Ovary (tissue), 3 donors: Measurements from ENCODE around the gene GRXCR1.

ENCODE experiments used
- POLR2A ChIP-seq: fragments of 450-650 bp; IDR thresholded peaks from one replicate; pipeline ENCODE4 v1.6.1; 2017; ENCODE audit warnings: antibody characterized with exemption, mild to moderate bottlenecking, moderate library complexity
- TF ChIP-seq, protein P1 (sequence below), 3 donors: fragments of 450-650 bp in 2 of 3; fragments of 200-600 bp in 1 of 3; IDR thresholded peaks; one replicate each; pipeline versions ENCODE4 v1.5.1 to v1.8.0; 2016 to 2022; ENCODE audit warnings: antibody characterized with exemption in 3 of 3, mild to moderate bottlenecking in 1 of 3
- donor health status: DM: no; HTN: no; CAD: no.

DNA sequence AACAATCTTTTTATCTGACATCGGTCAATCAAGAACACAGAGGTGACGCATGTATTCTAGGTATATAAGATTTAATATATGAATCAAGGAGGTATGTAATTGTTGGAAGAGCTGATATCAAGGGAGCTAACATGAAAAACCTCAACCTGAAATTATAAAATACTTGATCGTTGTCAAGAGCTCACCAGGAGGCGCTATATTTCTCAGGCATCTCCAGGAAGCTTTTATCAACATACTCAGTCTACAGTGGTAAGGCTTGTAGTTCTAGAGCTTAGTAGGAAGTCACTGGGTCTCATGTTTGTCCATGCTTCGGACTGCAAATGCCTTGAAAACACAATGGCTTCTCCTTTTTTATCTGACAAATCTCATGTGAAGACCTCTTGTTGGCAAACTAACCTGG is 156.1 kb downstream of the GRXCR1 start:
- TF ChIP-seq, protein P1, sequence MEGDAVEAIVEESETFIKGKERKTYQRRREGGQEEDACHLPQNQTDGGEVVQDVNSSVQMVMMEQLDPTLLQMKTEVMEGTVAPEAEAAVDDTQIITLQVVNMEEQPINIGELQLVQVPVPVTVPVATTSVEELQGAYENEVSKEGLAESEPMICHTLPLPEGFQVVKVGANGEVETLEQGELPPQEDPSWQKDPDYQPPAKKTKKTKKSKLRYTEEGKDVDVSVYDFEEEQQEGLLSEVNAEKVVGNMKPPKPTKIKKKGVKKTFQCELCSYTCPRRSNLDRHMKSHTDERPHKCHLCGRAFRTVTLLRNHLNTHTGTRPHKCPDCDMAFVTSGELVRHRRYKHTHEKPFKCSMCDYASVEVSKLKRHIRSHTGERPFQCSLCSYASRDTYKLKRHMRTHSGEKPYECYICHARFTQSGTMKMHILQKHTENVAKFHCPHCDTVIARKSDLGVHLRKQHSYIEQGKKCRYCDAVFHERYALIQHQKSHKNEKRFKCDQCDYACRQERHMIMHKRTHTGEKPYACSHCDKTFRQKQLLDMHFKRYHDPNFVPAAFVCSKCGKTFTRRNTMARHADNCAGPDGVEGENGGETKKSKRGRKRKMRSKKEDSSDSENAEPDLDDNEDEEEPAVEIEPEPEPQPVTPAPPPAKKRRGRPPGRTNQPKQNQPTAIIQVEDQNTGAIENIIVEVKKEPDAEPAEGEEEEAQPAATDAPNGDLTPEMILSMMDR (IDR thresholded peaks at IDR 0.05), result no peak
- no peak for TF ChIP-seq POLR2A
